HCT116 (cell line): ENCODE measurements around the gene CLEC10A. TPM values are rescaled to one million over a fixed set of nuclear protein-coding genes. Genes with fewer than 3 reads are reported as not detected.

Experiments used
- ATAC-seq: fragments of 200-7000 bp; cut with Tn5 transposase; 2 replicates; pipeline ENCODE4 v1.9.1; 2020; ENCODE audit warnings: mild to moderate bottlenecking, moderate library complexity
- BruUV-seq: library from RNA; stranded (reverse); fragments of 400-500 nt; replicated peaks from 2 replicates; lab custom pipeline; 2021; lab: Mats Ljungman, UMichigan
- CTCF ChIA-PET: fragments of 300-600 bp; sonication (Branson Sonifier 250); formaldehyde crosslinking; loops from one replicate; lab custom pipeline; 2021; ENCODE audit warnings: antibody characterized with exemption; lab: Charles Lee
- POLR2A ChIA-PET: fragments of 300-600, 350-600 bp; sonication (Branson Sonifier 250); formaldehyde crosslinking; loops from one replicate; lab custom pipeline; 2021; ENCODE audit warnings: antibody characterized with exemption; lab: Charles Lee
- RAD21 ChIA-PET, 2 experiments: fragments of 300-600 bp; sonication (Branson Sonifier 250); formaldehyde crosslinking; loops; one replicate each; lab custom pipeline; 2023; ENCODE audit warnings: low total read pairs in 2 of 2; ENCODE audit not compliant: uncharacterized antibody in 2 of 2, unreplicated experiment in 2 of 2, low non-redundant PET in 1 of 2; lab: Charles Lee
- DNase-seq: peaks from one replicate; pipeline ENCODE4 v3.0.0-alpha.2; 2010; ENCODE audit warnings: low read depth, low spot score
- H2AFZ ChIP-seq: fragments of 200-600 bp; shearing (Covaris generic), sonication (generic); 2 replicates; pipeline ENCODE4 v1.6.1; 2017; ENCODE audit warnings: low read depth, mixed run types, mixed read lengths, antibody characterized with exemption, low read length; ENCODE audit not compliant: poor library complexity, severe bottlenecking
- H3K27ac ChIP-seq: 2 replicates; pipeline ENCODE4 v1.5.1; 2012; ENCODE audit warnings: low read depth, low read length
- H3K27me3 ChIP-seq: fragments of 200-600 bp; sonication (generic); 2 replicates; pipeline ENCODE4 v1.6.1; 2016; ENCODE audit warnings: mixed run types, low read length, mixed read lengths; ENCODE audit not compliant: insufficient read depth
- H3K36me3 ChIP-seq, 2 experiments: fragments of 200-500 bp in 1 of 2; fragments of 200-600 bp in 1 of 2; sonication (Bioruptor generic) in 1 of 2; sonication (generic) in 1 of 2; 2 replicates each; pipeline versions ENCODE4 v1.5.1 to v1.6.1; 2014 to 2016; ENCODE audit warnings: low read length in 2 of 2, inconsistent platforms in 1 of 2, mixed read lengths in 1 of 2, mixed run types in 1 of 2; ENCODE audit not compliant: insufficient read depth in 2 of 2, control insufficient read depth in 1 of 2
- H3K4me1 ChIP-seq, 2 experiments: fragments of 200-600 bp in 1 of 2; sonication (generic) in 1 of 2; 2 replicates each; pipeline versions ENCODE4 v1.5.1 to v1.6.1; 2012 to 2017; ENCODE audit warnings: low read length in 2 of 2, inconsistent platforms in 1 of 2, mild to moderate bottlenecking in 1 of 2, mixed read lengths in 1 of 2, mixed run types in 1 of 2, moderate library complexity in 1 of 2; ENCODE audit not compliant: insufficient read depth in 2 of 2, control insufficient read depth in 1 of 2
- H3K4me2 ChIP-seq: fragments of 200-600 bp; sonication (generic); 2 replicates; pipeline ENCODE4 v1.6.1; 2017; ENCODE audit warnings: mixed run types, low read length, mixed read lengths
- H3K4me3 ChIP-seq, 2 experiments: fragments of 200-600 bp in 1 of 2; sonication (generic) in 1 of 2; replicated peaks in 1 of 2; 2 replicates each; pipeline ENCODE4 v1.5.1; 2011 to 2016; ENCODE audit warnings: low read length in 2 of 2, control low read depth in 1 of 2, low read depth in 1 of 2, mild to moderate bottlenecking in 1 of 2, mixed read lengths in 1 of 2, mixed run types in 1 of 2
- H3K79me2 ChIP-seq: fragments of 200-600 bp; sonication (generic); 2 replicates; pipeline ENCODE4 v1.6.1; 2017; ENCODE audit warnings: mild to moderate bottlenecking, mixed run types, low read length, moderate library complexity, mixed read lengths; ENCODE audit not compliant: insufficient read depth
- H3K9ac ChIP-seq: fragments of 200-600 bp; sonication (generic); 2 replicates; pipeline ENCODE4 v1.6.1; 2016; ENCODE audit warnings: low read length, mixed read lengths
- H3K9me2 ChIP-seq: fragments of 200-600 bp; sonication (generic), shearing (Covaris generic); 2 replicates; pipeline ENCODE4 v1.6.1; 2017; ENCODE audit warnings: mixed run types, mild to moderate bottlenecking, moderate library complexity; ENCODE audit not compliant: insufficient read depth
- H3K9me3 ChIP-seq, 2 experiments: fragments of 200-500 bp in 1 of 2; fragments of 200-600 bp in 1 of 2; sonication (Bioruptor generic) in 1 of 2; sonication (generic) in 1 of 2; 2 replicates each; pipeline ENCODE4 v1.6.1; 2014 to 2017; ENCODE audit warnings: low read length in 2 of 2, mixed read lengths in 2 of 2, inconsistent platforms in 1 of 2, low read depth in 1 of 2, mild to moderate bottlenecking in 1 of 2, mixed run types in 1 of 2, moderate library complexity in 1 of 2; ENCODE audit not compliant: control insufficient read depth in 1 of 2, insufficient read depth in 1 of 2
- H4K20me1 ChIP-seq: fragments of 200-600 bp; sonication (generic), shearing (Covaris generic); 2 replicates; pipeline ENCODE4 v1.6.1; 2017; ENCODE audit warnings: mixed run types, mild to moderate bottlenecking, moderate library complexity; ENCODE audit not compliant: insufficient read depth
- ATF3 ChIP-seq: IDR thresholded peaks from 2 replicates; pipeline ENCODE4 v1.6.1; 2012
- CBX3 ChIP-seq: IDR thresholded peaks from 2 replicates; pipeline ENCODE4 v1.6.1; 2012; ENCODE audit warnings: low read depth
- CEBPB ChIP-seq: IDR thresholded peaks from 2 replicates; pipeline ENCODE4 v1.6.1; 2012; ENCODE audit warnings: low read depth
- ELF1 ChIP-seq: IDR thresholded peaks from 2 replicates; pipeline ENCODE4 v1.6.1; 2012; ENCODE audit warnings: low read depth, borderline replicate concordance
- EZH2 ChIP-seq: fragments of 200-600 bp; sonication (generic); IDR thresholded peaks from 2 replicates; pipeline ENCODE4 v1.6.1; 2017; ENCODE audit warnings: antibody characterized with exemption, mixed run types
- FOSL1 ChIP-seq: IDR thresholded peaks from 2 replicates; pipeline ENCODE4 v1.6.1; 2012; ENCODE audit warnings: low read depth
- MAX ChIP-seq: IDR thresholded peaks from 2 replicates; pipeline ENCODE4 v1.6.1; 2012
- POLR2A ChIP-seq: IDR thresholded peaks from 2 replicates; pipeline ENCODE4 v1.7.0; 2011; ENCODE audit warnings: borderline replicate concordance; ENCODE audit not compliant: insufficient read depth, insufficient read length; ENCODE audit errors: extremely low read depth
- POLR2AphosphoS5 ChIP-seq: IDR thresholded peaks from 2 replicates; pipeline ENCODE4 v1.6.1; 2011; ENCODE audit warnings: mild to moderate bottlenecking, low read depth, low read length, moderate library complexity
- RAD21 ChIP-seq: IDR thresholded peaks from 2 replicates; pipeline ENCODE4 v1.6.1; 2012; ENCODE audit warnings: low read depth, mild to moderate bottlenecking
- SIN3A ChIP-seq: IDR thresholded peaks from 2 replicates; pipeline ENCODE4 v1.6.1; 2012; ENCODE audit warnings: low read depth
- SRF ChIP-seq: IDR thresholded peaks from 2 replicates; pipeline ENCODE4 v1.6.1; 2012; ENCODE audit warnings: low read depth
- ZBTB33 ChIP-seq: IDR thresholded peaks from 2 replicates; pipeline ENCODE4 v1.6.1; 2011; ENCODE audit warnings: mild to moderate bottlenecking, low read length, moderate library complexity; ENCODE audit not compliant: insufficient replicate concordance; ENCODE audit errors: extremely low read depth
- ZFX ChIP-seq: fragments of 450-650 bp; IDR thresholded peaks from 2 replicates; pipeline ENCODE4 v1.6.1; 2017
- ZNF274 ChIP-seq: fragments of 200-500 bp; sonication (Bioruptor generic); IDR thresholded peaks from 2 replicates; pipeline ENCODE4 v1.6.1; 2014; ENCODE audit warnings: mild to moderate bottlenecking, low read depth, low read length, inconsistent platforms
- intact Hi-C: fragments of 100-400 bp; cut with micrococcal nuclease; formaldehyde crosslinking; loops from 2 replicates; pipeline ENCODE4 v1.10.0; 2022
- total RNA-seq: library from RNA; stranded (reverse); gene quantifications from one replicate; pipeline ENCODE4 v1.2.1, GENCODE V29; 2021; ENCODE audit not compliant: unreplicated experiment

The CLEC10A gene
- total RNA-seq, 1 experiment from 2014 or later: not detected

DNA sequence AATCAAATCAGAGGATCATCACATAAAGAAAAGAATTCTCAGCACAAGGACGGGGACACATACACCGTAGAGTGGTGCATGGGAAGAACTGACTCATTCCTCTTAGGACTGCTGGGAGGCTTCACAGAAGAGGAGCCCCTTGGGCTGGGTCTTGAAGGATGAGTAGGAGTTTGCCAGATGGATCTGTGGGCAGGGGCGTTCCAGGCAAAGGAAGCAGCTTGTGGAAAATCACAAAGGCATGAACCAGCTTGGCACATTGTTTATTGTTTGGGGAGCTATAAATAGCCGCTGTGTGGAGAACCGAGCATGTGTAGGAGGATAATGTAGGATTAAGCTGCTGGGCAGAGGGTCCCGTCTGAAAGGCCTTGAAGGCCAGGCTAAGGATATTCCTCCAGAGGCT, 31.1 kb downstream of the CLEC10A start:
- DNase-seq: no peak
- no peak for TF ChIP-seq CEBPB
- TF ChIP-seq ATF3: no peak
- no peak for TF ChIP-seq EZH2
- no peak for TF ChIP-seq ZNF274
- TF ChIP-seq POLR2AphosphoS5: no peak
- no peaks in the 10 kb centered on the region for H3K79me2 ChIP-seq
- no TSS peak for BruUV-seq
- H3K9ac ChIP-seq: peak overlapping the region; percentile 20; the same call in 1 of the 2 replicates
- H3K36me3 ChIP-seq: no peaks in the 10 kb centered on the region
- no peaks in the 10 kb centered on the region for H4K20me1 ChIP-seq
- CTCF ChIA-PET: interaction anchor here (0.9 to 5.4 kb wide), 6 partner anchors 85 to 129 kb away, joined by 3 to 53 read pairs (median 5); no protein-coding TSS in a partner anchor
- no peak for ATAC-seq
- RAD21 ChIA-PET: no interaction called here
- no peaks in the 10 kb centered on the region for H3K9me2 ChIP-seq
- H3K4me1 ChIP-seq: peaks cover 31 to 54% of the 10 kb centered on the region in 2 experiments
- H3K27ac ChIP-seq: no peak overlapping the region
- H3K9me3 ChIP-seq: no peaks in the 10 kb centered on the region
- H2AFZ ChIP-seq: peak overlapping the region; percentile 59
- no peaks in the 10 kb centered on the region for H3K27me3 ChIP-seq
- intact Hi-C loops: loop anchor here (5.0 kb wide), 3 partner anchors 248 to 638 kb away; partner anchors contain the start of genes KCTD11, TP53 and WRAP53
- POLR2A ChIA-PET: interaction anchor here (1.0 kb wide), 1 partner anchor 13 kb away, joined by 3 read pairs; the partner anchor contains the start of gene SLC16A13
- no peak overlapping the region for H3K4me3 ChIP-seq
- peak overlapping the region; percentile 62 for H3K4me2 ChIP-seq

DNA sequence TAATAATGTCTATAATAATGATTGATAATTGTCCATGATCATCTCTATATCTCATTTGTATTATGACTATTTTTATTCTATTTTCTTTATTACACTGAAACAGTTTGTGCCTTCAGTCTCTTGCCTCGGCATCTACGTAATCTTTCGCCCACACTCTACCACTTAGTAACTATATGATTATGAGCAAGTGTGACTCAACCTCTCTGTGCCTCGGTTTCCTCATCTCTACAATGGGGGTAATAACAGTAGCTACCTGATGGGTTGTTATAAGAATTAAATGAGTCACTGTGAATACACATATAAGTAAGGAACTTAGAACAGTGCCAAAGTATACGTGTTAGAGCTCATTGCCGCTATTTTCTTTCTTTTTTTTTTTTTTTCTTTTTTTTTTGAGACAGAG, 32.5 kb downstream of the CLEC10A start:
- Histone ChIP-seq H3K4me1 (peaks cover 31 to 54% of the 10 kb centered on the region in 2 experiments), H3K9me3 (no peaks in the 10 kb centered on the region), H4K20me1 (no peaks in the 10 kb centered on the region), H3K27ac (no peak overlapping the region), H2AFZ (no peak overlapping the region), H3K9me2 (no peaks in the 10 kb centered on the region), H3K4me3 (peak overlapping the region in 1 of 2 experiments; percentile 65; a peak in 2 of 4 replicates), H3K4me2 (peak overlapping the region; percentile 95), H3K79me2 (no peaks in the 10 kb centered on the region), H3K36me3 (no peaks in the 10 kb centered on the region), H3K9ac (no peak overlapping the region), H3K27me3 (no peaks in the 10 kb centered on the region)
- intact Hi-C loops: loop anchor here (5.0 kb wide), 3 partner anchors 250 to 640 kb away; partner anchors contain the start of genes KCTD11, TP53 and WRAP53
- no peak for ATAC-seq
- ChIA-PET CTCF (interaction anchor here (0.6 to 5.4 kb wide), 3 partner anchors 8 to 118 kb away, joined by 3 to 53 read pairs (median 4); no protein-coding TSS in a partner anchor), RAD21 (interaction anchor here in 1 of 2 experiments (2.3 kb wide), 1 partner anchor 130 kb away, joined by 11 read pairs; no protein-coding TSS in a partner anchor), POLR2A (interaction anchor here (0.8 kb wide), 1 partner anchor 118 kb away, joined by 3 read pairs; no protein-coding TSS in a partner anchor)
- no TSS peak for BruUV-seq
- DNase-seq: no peak
- TF ChIP-seq ZFX: no peak
- no peak for TF ChIP-seq ZBTB33
- no peak for TF ChIP-seq RAD21
- TF ChIP-seq SIN3A: no peak
- no peak for TF ChIP-seq FOSL1
- no peak for TF ChIP-seq POLR2AphosphoS5
- no peak for TF ChIP-seq ELF1
- no peak for TF ChIP-seq CBX3
- TF ChIP-seq POLR2A: no peak
- no peak for TF ChIP-seq ZNF274
- TF ChIP-seq ATF3: no peak
- no peak for TF ChIP-seq SRF
- no peak for TF ChIP-seq EZH2
- no peak for TF ChIP-seq MAX
